ENCODE data around the gene MBOAT1.

GRCh38 chr6:20192625-20193024 lies 19.6 kb downstream of the MBOAT1 start:
- TF ChIP-seq, protein P1, sequence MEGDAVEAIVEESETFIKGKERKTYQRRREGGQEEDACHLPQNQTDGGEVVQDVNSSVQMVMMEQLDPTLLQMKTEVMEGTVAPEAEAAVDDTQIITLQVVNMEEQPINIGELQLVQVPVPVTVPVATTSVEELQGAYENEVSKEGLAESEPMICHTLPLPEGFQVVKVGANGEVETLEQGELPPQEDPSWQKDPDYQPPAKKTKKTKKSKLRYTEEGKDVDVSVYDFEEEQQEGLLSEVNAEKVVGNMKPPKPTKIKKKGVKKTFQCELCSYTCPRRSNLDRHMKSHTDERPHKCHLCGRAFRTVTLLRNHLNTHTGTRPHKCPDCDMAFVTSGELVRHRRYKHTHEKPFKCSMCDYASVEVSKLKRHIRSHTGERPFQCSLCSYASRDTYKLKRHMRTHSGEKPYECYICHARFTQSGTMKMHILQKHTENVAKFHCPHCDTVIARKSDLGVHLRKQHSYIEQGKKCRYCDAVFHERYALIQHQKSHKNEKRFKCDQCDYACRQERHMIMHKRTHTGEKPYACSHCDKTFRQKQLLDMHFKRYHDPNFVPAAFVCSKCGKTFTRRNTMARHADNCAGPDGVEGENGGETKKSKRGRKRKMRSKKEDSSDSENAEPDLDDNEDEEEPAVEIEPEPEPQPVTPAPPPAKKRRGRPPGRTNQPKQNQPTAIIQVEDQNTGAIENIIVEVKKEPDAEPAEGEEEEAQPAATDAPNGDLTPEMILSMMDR (IDR thresholded peaks at IDR 0.05; ENCODE audit: insufficient read depth, low read length), result no peak
- no peak for TF ChIP-seq POLR2AphosphoS5 (IDR thresholded peaks at IDR 0.05; ENCODE audit: low read depth)

Data from HL-60 (cell line).